BLaER1 (cell line): ENCODE data around the gene TRAF5.

ENCODE experiments used
- H3K27ac ChIP-seq: shearing (Covaris generic); formaldehyde crosslinking; 2 replicates; pipeline ENCODE4 v1.8.1; 2022
- H3K27me3 ChIP-seq: shearing (Covaris generic); formaldehyde crosslinking; 2 replicates; pipeline ENCODE4 v1.8.1; 2022
- H3K36me3 ChIP-seq: shearing (Covaris generic); formaldehyde crosslinking; 2 replicates; pipeline ENCODE4 v1.8.1; 2022
- H3K4me1 ChIP-seq: shearing (Covaris generic); formaldehyde crosslinking; 2 replicates; pipeline ENCODE4 v1.8.1; 2022
- H3K4me2 ChIP-seq: shearing (Covaris generic); formaldehyde crosslinking; 2 replicates; pipeline ENCODE4 v1.8.1; 2022
- H3K4me3 ChIP-seq: shearing (Covaris generic); formaldehyde crosslinking; 2 replicates; pipeline ENCODE4 v1.8.1; 2022
- H3K9ac ChIP-seq: shearing (Covaris generic); formaldehyde crosslinking; 2 replicates; pipeline ENCODE4 v1.8.1; 2022
- H3K9me3 ChIP-seq: shearing (Covaris generic); formaldehyde crosslinking; 2 replicates; pipeline ENCODE4 v1.8.1; 2022
- H4K20me1 ChIP-seq: shearing (Covaris generic); formaldehyde crosslinking; 2 replicates; pipeline ENCODE4 v1.8.1; 2022
- Cebpa-rat ChIP-seq: shearing (Covaris generic); IDR thresholded peaks from 2 replicates; pipeline ENCODE4 v1.8.1; 2022

The TRAF5 gene, protein sequence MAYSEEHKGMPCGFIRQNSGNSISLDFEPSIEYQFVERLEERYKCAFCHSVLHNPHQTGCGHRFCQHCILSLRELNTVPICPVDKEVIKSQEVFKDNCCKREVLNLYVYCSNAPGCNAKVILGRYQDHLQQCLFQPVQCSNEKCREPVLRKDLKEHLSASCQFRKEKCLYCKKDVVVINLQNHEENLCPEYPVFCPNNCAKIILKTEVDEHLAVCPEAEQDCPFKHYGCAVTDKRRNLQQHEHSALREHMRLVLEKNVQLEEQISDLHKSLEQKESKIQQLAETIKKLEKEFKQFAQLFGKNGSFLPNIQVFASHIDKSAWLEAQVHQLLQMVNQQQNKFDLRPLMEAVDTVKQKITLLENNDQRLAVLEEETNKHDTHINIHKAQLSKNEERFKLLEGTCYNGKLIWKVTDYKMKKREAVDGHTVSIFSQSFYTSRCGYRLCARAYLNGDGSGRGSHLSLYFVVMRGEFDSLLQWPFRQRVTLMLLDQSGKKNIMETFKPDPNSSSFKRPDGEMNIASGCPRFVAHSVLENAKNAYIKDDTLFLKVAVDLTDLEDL

DNA sequence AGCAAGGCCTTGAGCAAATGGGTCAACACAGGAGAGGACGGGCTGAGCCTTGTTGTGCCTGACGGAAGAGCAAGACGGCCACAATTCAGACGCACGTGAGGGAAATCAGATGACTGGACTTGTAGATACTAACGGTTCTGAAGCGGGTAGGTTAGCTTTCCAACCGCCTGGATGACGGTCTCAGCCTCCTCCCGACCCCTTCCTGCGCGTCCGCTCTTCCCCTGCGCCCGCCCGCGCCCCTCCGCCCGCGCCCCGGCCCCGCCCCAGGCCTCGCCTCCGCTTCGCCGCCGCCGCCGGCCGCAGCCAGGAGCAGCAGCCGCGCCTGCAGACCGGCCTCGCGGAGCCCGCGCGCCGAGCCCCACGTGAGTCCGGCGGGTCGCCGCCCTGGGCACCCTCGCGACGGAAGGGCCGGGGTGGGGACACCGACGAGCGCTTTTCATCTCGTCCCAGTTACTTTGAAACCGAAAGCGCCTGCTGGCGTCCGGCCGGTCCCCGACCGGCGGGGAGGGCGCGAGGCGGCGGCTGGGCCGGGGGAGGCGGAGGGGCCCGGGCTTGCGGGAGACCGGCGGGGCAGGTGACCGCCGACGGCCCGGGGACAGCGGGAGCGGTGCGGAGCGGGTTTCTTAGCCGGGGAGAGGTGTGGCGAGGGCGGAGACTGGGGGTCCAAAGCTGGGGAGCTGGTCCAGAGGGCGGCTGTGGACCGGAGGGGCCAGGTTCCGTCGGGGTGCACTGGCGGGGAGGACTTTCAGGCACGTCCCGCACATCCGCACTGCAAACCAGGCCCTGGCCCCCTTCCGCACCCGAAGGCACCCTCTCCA is at the start of gene TRAF5:
TRAF5 (plus strand) TSS at position 306 of the 818 bp plus-strand sequence. CDS start 26,407 bp downstream, outside the sequence.
- no peaks in the 10 kb centered on the region for H3K27me3 ChIP-seq
- H3K9me3 ChIP-seq, result no peaks in the 10 kb centered on the region
- H3K4me1 ChIP-seq, result peaks cover 45% of the 10 kb centered on the region
- peak within 1 kb of the TSS; percentile 82 for H3K4me3 ChIP-seq
- H4K20me1 ChIP-seq, result peaks cover 42% of the 10 kb centered on the region
- H3K9ac ChIP-seq, result peak within 1 kb of the TSS; percentile 86
- H3K4me2 ChIP-seq, result peak within 1 kb of the TSS; percentile 97
- H3K27ac ChIP-seq, result peak within 1 kb of the TSS; percentile 86
- H3K36me3 ChIP-seq, result no peaks in the 10 kb centered on the region
- no peak for TF ChIP-seq Cebpa-rat

DNA sequence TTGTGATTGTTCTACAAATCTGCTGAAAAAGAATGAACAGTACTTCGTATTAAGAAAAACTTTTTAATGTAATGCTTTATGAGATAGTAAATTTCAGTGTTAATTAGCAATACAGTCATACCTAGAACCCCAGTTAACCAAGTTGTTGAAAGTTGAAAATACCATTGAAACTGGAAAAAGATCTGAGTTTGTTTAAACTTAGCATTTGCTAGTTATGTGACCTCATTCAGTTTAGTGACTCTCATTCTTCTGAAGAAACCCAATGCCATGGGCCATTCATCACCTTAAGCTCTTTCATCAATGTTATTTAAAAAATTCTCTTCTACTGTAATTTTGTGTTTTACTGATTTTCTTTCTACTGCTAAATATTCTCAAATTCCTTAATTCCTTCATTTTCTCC is 47.3 kb upstream of the TRAF5 start:
- no peak for TF ChIP-seq Cebpa-rat
- peaks cover 9% of the 10 kb centered on the region for H4K20me1 ChIP-seq
- H3K27me3 ChIP-seq, result no peaks in the 10 kb centered on the region
- H3K4me2 ChIP-seq, result no peak overlapping the region
- H3K9ac ChIP-seq, result no peak overlapping the region
- H3K4me3 ChIP-seq, result no peak overlapping the region
- H3K9me3 ChIP-seq, result no peaks in the 10 kb centered on the region
- H3K27ac ChIP-seq, result no peak overlapping the region
- peaks cover 84% of the 10 kb centered on the region for H3K36me3 ChIP-seq
- H3K4me1 ChIP-seq, result no peaks in the 10 kb centered on the region

DNA sequence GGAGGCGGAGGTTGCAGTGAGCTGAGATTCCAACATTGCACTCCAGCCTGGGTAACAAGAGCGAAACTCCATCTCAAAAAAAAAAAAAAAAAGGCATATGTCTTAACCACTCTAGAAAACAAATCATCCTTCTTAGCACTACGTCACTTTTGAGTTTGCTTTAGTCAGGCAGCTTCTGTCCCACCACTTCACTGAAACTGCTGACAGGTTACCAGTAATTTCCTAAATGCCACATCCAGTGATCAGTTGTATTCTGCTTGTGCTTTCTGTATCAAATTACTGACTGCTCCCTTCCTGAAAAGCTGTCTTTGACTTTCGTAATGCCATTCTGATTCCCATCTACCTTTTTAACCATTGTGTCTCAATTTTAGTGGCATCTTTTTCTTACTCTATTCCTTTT is 45.7 kb upstream of the TRAF5 start:
- Histone ChIP-seq H3K27me3 (no peaks in the 10 kb centered on the region), H3K4me3 (no peak overlapping the region), H3K9ac (no peak overlapping the region), H4K20me1 (peaks cover 16% of the 10 kb centered on the region), H3K4me1 (no peaks in the 10 kb centered on the region), H3K36me3 (peaks cover 95% of the 10 kb centered on the region), H3K9me3 (no peaks in the 10 kb centered on the region), H3K4me2 (no peak overlapping the region), H3K27ac (no peak overlapping the region)
- no peak for TF ChIP-seq Cebpa-rat

DNA sequence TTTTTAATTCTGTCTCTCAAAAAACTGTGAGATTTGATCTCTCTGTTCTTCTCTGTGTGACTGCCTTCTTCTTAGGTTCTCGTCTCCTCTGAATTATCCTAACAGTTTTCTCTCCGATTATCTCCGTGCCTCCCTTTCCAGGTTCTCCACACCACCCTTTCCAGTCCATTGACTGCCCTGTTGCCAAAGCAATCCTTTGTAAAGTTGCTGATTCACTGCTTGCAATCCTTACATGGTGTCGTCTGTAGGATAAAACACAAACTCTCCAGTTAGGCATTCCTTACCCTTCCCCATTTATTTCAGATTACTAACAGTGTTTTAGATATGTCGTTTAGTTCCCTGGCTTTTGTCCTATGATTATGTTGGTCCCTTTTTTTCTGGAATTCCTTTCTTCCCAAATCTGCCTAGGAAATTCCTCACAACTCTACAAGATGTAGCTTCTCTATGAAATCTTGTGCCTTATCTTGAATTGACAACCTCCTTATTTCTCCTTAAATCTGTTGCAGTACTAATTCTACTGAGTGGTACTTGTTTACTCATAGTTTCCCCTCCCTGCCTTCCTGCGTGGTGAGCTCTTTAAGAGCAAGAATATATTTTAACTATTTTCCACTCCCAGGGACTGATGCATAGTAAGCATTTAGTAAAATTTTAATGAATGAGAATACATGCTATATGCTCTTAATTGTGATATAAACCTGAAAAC is 45.2 kb upstream of the TRAF5 start:
- no peaks in the 10 kb centered on the region for H3K4me1 ChIP-seq
- no peak overlapping the region for H3K27ac ChIP-seq
- peaks cover 96% of the 10 kb centered on the region for H3K36me3 ChIP-seq

DNA sequence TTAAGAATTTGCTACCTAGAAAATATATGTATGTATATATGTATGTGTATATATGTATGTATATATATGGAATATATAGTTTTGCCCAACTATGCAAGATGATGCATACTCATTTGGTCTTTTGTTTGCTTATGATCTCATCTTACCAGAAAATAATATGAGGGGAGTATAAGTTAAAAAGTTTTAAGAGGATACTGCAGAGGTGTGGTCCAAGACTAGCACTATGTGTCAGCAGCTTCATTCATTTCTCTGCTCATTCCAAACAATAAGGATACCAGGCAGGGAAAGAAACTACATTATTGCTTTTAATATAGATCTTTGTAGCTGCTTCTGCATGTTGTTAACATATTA is 44.6 kb upstream of the TRAF5 start:
- TF ChIP-seq Cebpa-rat, result no peak
- H3K9me3 ChIP-seq, result no peaks in the 10 kb centered on the region
- no peak overlapping the region for H3K4me3 ChIP-seq
- H3K36me3 ChIP-seq, result peaks cover 97% of the 10 kb centered on the region
- no peaks in the 10 kb centered on the region for H3K27me3 ChIP-seq
- no peaks in the 10 kb centered on the region for H3K4me1 ChIP-seq
- peaks cover 21% of the 10 kb centered on the region; the same call in 1 of the 2 replicates for H4K20me1 ChIP-seq
- H3K9ac ChIP-seq, result no peak overlapping the region
- no peak overlapping the region for H3K4me2 ChIP-seq
- no peak overlapping the region for H3K27ac ChIP-seq

More for the DNA sequence above, 45.2 kb upstream of the TRAF5 start:
- Histone ChIP-seq H3K4me2 (no peak overlapping the region), H4K20me1 (peaks cover 21% of the 10 kb centered on the region; the same call in 1 of the 2 replicates), H3K4me3 (no peak overlapping the region), H3K27me3 (no peaks in the 10 kb centered on the region), H3K9ac (no peak overlapping the region), H3K9me3 (no peaks in the 10 kb centered on the region)
- TF ChIP-seq Cebpa-rat, result no peak

DNA sequence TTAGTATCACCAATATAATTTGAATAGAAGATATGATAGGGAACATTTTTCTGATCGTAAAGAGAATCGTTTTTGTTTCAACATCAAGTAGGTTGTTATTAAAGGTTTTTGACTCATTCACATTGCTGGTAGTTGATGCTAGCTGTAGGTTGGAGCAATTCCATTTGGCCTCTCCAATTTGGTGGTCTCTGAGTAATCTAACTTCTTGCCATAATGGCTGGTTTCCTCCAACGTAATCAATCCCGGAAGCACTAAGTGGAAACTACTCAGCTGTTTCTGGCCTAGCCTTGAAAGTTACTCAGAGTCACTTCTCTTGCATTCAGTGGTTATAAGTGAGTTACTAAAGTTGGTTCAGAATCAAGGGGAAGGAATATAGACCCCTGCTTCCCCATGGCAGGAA is 41.4 kb upstream of the TRAF5 start:
- Histone ChIP-seq H3K4me2 (no peak overlapping the region), H3K4me1 (no peaks in the 10 kb centered on the region), H3K9ac (no peak overlapping the region), H3K4me3 (no peak overlapping the region), H3K27me3 (no peaks in the 10 kb centered on the region), H4K20me1 (peaks cover 27% of the 10 kb centered on the region), H3K27ac (no peak overlapping the region), H3K9me3 (no peaks in the 10 kb centered on the region), H3K36me3 (peaks cover 93% of the 10 kb centered on the region)
- TF ChIP-seq Cebpa-rat, result no peak

DNA sequence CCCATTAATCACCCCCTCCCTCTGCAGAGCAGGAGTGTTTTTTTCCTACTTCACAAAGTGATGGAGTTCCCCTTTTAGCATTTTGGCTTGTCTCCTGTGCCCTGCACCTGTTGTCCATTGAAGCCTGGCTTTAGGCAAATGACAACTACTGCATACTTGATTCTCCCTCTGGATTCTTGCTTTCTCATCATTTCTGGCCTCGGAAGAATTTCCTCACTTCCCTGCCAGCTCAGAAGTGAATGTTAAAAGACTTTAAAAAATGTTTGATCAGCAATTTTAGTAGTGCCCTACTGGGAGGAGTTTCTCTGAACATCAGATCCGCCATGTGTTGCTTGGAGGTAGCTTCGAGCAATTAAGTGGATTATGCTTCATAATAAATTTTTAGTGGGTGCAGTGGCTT is 39.4 kb upstream of the TRAF5 start:
- H4K20me1 ChIP-seq, result peaks cover 23% of the 10 kb centered on the region

DNA sequence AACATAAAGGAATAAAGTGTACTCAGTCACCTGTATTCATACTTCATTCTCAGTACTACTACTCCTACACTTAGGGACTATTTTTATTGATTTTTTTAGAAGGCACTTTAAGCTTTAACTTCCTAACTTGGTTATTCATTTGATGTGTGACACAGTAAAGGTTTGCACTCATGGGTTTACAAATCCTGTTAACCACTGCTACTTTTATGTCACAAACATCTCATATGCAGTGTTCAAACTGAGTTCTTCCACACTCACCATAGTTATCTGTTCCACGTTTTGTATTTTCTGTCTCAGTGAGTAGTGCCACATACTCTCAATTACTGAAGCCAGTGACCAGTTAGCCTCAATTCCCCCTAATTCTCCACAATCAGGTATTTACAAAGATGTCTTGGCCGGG is 34.2 kb upstream of the TRAF5 start:
- H3K36me3 ChIP-seq, result peaks cover 84% of the 10 kb centered on the region
- H3K4me2 ChIP-seq, result no peak overlapping the region
- no peaks in the 10 kb centered on the region for H3K4me1 ChIP-seq
- no peaks in the 10 kb centered on the region for H3K9me3 ChIP-seq
- peaks cover 11% of the 10 kb centered on the region for H4K20me1 ChIP-seq
- TF ChIP-seq Cebpa-rat, result no peak
- H3K27ac ChIP-seq, result no peak overlapping the region
- H3K4me3 ChIP-seq, result no peak overlapping the region
- no peak overlapping the region for H3K9ac ChIP-seq
- no peaks in the 10 kb centered on the region for H3K27me3 ChIP-seq

More for the DNA sequence above, 39.4 kb upstream of the TRAF5 start:
- TF ChIP-seq Cebpa-rat, result no peak
- Histone ChIP-seq H3K9me3 (no peaks in the 10 kb centered on the region), H3K9ac (no peak overlapping the region), H3K36me3 (peaks cover 93% of the 10 kb centered on the region), H3K4me3 (no peak overlapping the region), H3K27me3 (no peaks in the 10 kb centered on the region), H3K27ac (no peak overlapping the region), H3K4me2 (no peak overlapping the region), H3K4me1 (no peaks in the 10 kb centered on the region)

DNA sequence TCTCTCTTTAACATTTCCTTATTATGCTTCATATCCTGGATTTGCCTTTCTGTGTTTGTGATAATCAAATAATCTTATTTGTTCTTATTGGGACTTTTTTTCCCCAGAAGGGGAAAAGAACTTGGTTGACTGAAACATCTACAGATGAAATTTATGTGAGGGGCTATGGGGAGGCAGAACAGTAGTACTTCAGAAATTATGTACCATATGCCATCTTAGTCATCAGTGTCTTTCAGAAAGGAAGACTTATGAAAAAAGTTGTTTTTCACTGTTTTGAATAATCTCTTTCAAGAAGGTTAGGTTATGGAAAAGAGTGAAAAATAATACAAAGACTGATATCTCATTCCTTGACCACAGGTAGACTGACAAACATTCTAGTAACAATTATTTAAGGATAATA is 30.2 kb upstream of the TRAF5 start:
- Histone ChIP-seq H3K4me3 (no peak overlapping the region), H3K4me1 (no peaks in the 10 kb centered on the region), H3K4me2 (no peak overlapping the region), H3K27me3 (no peaks in the 10 kb centered on the region), H3K36me3 (peaks cover 84% of the 10 kb centered on the region), H4K20me1 (no peaks in the 10 kb centered on the region; the same call in 1 of the 2 replicates), H3K9ac (no peak overlapping the region), H3K27ac (no peak overlapping the region), H3K9me3 (no peaks in the 10 kb centered on the region)
- TF ChIP-seq Cebpa-rat, result no peak
